ENCODE results near the gene PPOX.

The PPOX gene

DNA sequence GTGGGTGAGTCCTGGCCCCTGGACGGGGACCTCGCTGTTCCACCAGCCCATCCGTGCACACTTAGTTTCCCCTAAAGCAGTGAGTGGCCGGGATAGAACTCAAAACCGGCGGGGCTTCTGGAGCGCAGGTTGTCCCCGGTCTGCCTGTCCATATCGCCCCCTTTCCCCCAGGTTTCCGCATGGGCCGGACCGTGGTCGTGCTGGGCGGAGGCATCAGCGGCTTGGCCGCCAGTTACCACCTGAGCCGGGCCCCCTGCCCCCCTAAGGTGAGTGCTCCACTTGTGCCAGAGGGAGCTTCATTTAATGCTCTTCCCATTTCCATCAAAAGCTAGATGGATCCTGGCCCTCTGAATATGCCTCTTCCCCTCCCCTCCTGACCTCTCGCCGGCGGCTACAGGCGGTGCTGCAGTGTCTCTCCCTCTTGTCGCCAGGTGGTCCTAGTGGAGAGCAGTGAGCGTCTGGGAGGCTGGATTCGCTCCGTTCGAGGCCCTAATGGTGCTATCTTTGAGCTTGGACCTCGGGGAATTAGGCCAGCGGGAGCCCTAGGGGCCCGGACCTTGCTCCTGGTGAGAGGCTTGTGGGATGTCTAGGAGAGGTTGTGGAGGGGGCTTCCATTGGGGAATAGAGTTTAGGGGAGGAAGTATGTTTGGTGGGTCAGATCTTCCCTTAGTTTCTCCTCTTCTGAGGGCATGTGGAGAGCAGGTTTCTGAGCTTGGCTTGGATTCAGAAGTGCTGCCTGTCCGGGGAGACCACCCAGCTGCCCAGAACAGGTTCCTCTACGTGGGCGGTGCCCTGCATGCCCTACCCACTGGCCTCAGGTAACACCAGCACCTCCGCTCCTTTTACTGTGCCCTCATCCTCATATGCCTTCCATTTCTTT, 683 bp downstream of the PPOX start:
- in situ Hi-C loops (cut with MboI; ENCODE audit: low pct_unique_long_range_greater_than_20kb, low sequenced_read_pairs, unreplicated experiment): no loop called here
- DNase-seq (ENCODE audit: low spot score): no peak
- TF ChIP-seq, protein P1, sequence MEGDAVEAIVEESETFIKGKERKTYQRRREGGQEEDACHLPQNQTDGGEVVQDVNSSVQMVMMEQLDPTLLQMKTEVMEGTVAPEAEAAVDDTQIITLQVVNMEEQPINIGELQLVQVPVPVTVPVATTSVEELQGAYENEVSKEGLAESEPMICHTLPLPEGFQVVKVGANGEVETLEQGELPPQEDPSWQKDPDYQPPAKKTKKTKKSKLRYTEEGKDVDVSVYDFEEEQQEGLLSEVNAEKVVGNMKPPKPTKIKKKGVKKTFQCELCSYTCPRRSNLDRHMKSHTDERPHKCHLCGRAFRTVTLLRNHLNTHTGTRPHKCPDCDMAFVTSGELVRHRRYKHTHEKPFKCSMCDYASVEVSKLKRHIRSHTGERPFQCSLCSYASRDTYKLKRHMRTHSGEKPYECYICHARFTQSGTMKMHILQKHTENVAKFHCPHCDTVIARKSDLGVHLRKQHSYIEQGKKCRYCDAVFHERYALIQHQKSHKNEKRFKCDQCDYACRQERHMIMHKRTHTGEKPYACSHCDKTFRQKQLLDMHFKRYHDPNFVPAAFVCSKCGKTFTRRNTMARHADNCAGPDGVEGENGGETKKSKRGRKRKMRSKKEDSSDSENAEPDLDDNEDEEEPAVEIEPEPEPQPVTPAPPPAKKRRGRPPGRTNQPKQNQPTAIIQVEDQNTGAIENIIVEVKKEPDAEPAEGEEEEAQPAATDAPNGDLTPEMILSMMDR (IDR thresholded peaks at IDR 0.05; ENCODE audit: extremely low read depth, insufficient read depth, missing control alignments): no peak

DNA sequence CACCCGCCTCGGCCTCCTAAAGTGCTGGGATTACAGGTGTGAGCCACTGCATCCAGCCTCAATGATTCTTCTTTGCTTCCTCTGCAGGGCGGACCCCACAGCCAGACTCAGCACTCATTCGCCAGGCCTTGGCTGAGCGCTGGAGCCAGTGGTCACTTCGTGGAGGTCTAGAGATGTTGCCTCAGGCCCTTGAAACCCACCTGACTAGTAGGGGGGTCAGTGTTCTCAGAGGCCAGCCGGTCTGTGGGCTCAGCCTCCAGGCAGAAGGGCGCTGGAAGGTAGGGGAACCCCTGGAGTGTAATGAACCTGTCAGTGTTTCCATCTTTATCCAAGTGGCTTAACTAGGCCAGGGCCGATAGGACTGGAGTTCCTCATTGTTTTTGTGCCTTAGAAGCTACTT, 2.7 kb downstream of the PPOX start:
- TF ChIP-seq, protein P1 (IDR thresholded peaks at IDR 0.05; ENCODE audit: extremely low read depth, insufficient read depth, missing control alignments): no peak
- in situ Hi-C loops (cut with MboI; ENCODE audit: low pct_unique_long_range_greater_than_20kb, low sequenced_read_pairs, unreplicated experiment): no loop called here
- DNase-seq (ENCODE audit: low spot score): no peak

DNA sequence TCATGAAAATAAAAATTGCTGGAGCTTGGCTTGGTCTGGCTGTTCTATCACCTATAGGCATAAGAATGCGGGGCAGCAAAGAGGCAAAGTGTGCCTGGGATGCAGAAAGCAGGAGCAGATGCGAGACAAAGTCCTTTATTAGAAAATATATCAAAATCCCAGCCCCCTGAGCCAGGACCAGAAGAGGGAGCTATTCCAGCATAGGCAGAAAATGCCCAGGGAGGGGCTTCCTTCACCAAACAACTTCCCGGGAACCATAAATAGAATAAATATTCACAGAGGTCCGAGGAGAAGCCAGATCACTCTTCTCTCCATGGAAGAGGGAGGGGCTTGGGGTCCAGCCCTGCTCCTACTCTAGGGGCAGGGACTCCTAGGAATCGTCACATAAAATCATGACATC, 5.0 kb downstream of the PPOX start:
- TF ChIP-seq, protein P1 (IDR thresholded peaks at IDR 0.05; ENCODE audit: extremely low read depth, insufficient read depth, missing control alignments): no peak
- in situ Hi-C loops (cut with MboI; ENCODE audit: low pct_unique_long_range_greater_than_20kb, low sequenced_read_pairs, unreplicated experiment): no loop called here
- DNase-seq (ENCODE audit: low spot score): no peak

GRCh38 chr1:161171696-161172095, 5.5 kb downstream of the PPOX start:
- TF ChIP-seq, protein P1 (IDR thresholded peaks at IDR 0.05; ENCODE audit: extremely low read depth, insufficient read depth, missing control alignments): no peak
- DNase-seq (ENCODE audit: low spot score): no peak
- in situ Hi-C loops (cut with MboI; ENCODE audit: low pct_unique_long_range_greater_than_20kb, low sequenced_read_pairs, unreplicated experiment): no loop called here

GRCh38 chr1:161172349-161172748, 6.1 kb downstream of the PPOX start:
- TF ChIP-seq, protein P1 (IDR thresholded peaks at IDR 0.05; ENCODE audit: extremely low read depth, insufficient read depth, missing control alignments): no peak
- in situ Hi-C loops (cut with MboI; ENCODE audit: low pct_unique_long_range_greater_than_20kb, low sequenced_read_pairs, unreplicated experiment): no loop called here
- no peak for DNase-seq (ENCODE audit: low spot score)

DNA sequence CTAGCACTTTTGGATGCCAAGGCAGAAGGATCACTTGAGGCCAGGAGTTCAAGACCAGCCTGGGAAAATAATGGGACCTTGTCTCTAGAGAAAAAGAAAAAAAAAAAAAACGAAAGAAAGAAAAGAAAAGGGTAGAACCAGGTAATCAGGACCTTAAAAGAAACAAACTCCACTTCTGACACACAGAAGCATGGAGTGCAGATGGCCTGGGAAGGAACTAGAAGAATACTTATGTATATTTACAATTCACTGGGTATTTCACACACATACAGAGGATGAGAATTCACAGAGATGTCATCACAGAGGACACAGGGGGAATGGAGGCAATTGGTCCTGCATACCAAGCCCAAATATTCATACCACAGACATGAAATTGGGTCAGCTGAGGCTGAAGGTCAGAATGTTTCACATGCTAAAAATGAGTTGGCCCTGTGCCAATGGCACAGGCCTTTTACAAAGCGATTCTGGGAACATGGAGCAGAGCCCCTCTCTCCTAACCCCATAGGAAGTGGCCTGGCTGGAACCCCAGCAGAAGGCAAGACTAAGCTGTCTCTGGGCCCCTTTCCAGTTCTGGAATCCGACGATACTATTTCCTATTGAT, 6.7 kb downstream of the PPOX start:
- no peak for DNase-seq (ENCODE audit: low spot score)
- TF ChIP-seq, protein P1 (IDR thresholded peaks at IDR 0.05; ENCODE audit: extremely low read depth, insufficient read depth, missing control alignments): no peak
- in situ Hi-C loops (cut with MboI; ENCODE audit: low pct_unique_long_range_greater_than_20kb, low sequenced_read_pairs, unreplicated experiment): no loop called here

All from GM13977 (cell line).